Kidney tubule cell (primary cell): ENCODE data around the gene PXMP4.

Source experiments
- DNase-seq: peaks from one replicate; pipeline ENCODE4 v3.0.0-alpha.2; 2018; ENCODE audit warnings: low spot score

The PXMP4 gene

GRCh38 chr20:33654680-33655161, 65.4 kb downstream of the PXMP4 start:
- no peak for DNase-seq

- DNase-seq: peak; percentile 84
Measured at GRCh38 chr20:33653900-33654596, 66.1 kb downstream of the PXMP4 start.

GRCh38 chr20:33653218-33653899, 66.8 kb downstream of the PXMP4 start:
- peak; percentile 74 for DNase-seq
